ENCODE data around the gene SLC25A48. TPM values are rescaled to one million over a fixed set of nuclear protein-coding genes. Genes with fewer than 3 reads are reported as not detected.

Gene SLC25A48
- total RNA-seq, 2 experiments from 2014 or later: not detected

DNA sequence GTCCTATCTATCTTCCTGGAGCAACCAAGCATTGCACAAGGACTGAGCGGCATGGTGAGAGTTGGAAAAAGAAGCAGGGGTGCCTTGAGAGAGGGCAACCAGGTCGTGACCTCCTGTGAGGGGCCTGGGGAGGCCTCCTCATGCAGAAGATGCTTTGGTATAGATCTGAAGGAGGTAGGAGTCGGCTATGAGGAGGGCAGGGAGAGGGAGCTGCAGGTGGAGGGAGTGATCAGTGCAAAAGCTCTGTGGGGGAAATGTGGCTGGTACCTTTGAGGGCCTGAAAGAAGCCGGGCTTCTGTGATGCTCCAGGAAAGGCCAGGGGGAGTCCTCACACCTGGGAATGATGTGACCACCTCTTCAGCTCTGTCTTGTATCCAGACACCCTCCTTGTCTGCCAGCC is 3.6 kb upstream of the SLC25A48 start:
- ATAC-seq (ENCODE audit: poor library complexity) (no peak), DNase-seq (no peak)
- CTCF ChIA-PET: no interaction called here
- Mint-ChIP-seq H3K4me1 (ENCODE audit: low read depth) (no peaks in the 10 kb centered on the region), H3K36me3 (ENCODE audit: low read depth) (no peaks in the 10 kb centered on the region), H3K9me3 (no peaks in the 10 kb centered on the region), H3K27ac (no peak overlapping the region), H3K27me3 (peaks cover 45% of the 10 kb centered on the region), H3K4me3 (no peak overlapping the region)
- intact Hi-C loops (cut with DNase I, micrococcal nuclease): no loop called here
- Histone ChIP-seq H3K4me1 (ENCODE audit: insufficient read depth, low read length) (peaks cover 4% of the 10 kb centered on the region), H3K4me3 (ENCODE audit: low read length) (no peak overlapping the region), H3K27ac (ENCODE audit: low read depth in 1 of 2, low read length in 2 of 2) (no peak overlapping the region), H3K9me3 (ENCODE audit: control insufficient read depth in 1 of 2, insufficient read depth in 1 of 2, low read length in 2 of 2) (peaks cover 0 to 19% of the 10 kb centered on the region in 2 experiments), H3K27me3 (ENCODE audit: control insufficient read depth in 1 of 2, insufficient read depth in 2 of 2, low read length in 2 of 2) (peaks cover 21 to 31% of the 10 kb centered on the region in 2 experiments), H3K36me3 (ENCODE audit: insufficient read depth, low read length) (no peaks in the 10 kb centered on the region)
- TF ChIP-seq, protein P1, sequence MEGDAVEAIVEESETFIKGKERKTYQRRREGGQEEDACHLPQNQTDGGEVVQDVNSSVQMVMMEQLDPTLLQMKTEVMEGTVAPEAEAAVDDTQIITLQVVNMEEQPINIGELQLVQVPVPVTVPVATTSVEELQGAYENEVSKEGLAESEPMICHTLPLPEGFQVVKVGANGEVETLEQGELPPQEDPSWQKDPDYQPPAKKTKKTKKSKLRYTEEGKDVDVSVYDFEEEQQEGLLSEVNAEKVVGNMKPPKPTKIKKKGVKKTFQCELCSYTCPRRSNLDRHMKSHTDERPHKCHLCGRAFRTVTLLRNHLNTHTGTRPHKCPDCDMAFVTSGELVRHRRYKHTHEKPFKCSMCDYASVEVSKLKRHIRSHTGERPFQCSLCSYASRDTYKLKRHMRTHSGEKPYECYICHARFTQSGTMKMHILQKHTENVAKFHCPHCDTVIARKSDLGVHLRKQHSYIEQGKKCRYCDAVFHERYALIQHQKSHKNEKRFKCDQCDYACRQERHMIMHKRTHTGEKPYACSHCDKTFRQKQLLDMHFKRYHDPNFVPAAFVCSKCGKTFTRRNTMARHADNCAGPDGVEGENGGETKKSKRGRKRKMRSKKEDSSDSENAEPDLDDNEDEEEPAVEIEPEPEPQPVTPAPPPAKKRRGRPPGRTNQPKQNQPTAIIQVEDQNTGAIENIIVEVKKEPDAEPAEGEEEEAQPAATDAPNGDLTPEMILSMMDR (IDR thresholded peaks at IDR 0.05): no peak
- POLR2A ChIA-PET: no interaction called here

- H3K36me3 Mint-ChIP-seq (ENCODE audit: low read depth): no peaks in the 10 kb centered on the region
- no peak for ATAC-seq (ENCODE audit: poor library complexity)
- H3K4me1 Mint-ChIP-seq (ENCODE audit: low read depth): no peaks in the 10 kb centered on the region
- Histone ChIP-seq H3K27me3 (ENCODE audit: control insufficient read depth in 1 of 2, insufficient read depth in 2 of 2, low read length in 2 of 2) (peaks cover 21 to 33% of the 10 kb centered on the region in 2 experiments), H3K4me3 (ENCODE audit: low read length) (no peak overlapping the region), H3K27ac (ENCODE audit: low read depth in 1 of 2, low read length in 2 of 2) (no peak overlapping the region), H3K36me3 (ENCODE audit: insufficient read depth, low read length) (no peaks in the 10 kb centered on the region), H3K9me3 (ENCODE audit: control insufficient read depth in 1 of 2, insufficient read depth in 1 of 2, low read length in 2 of 2) (peaks cover 0 to 19% of the 10 kb centered on the region in 2 experiments), H3K4me1 (ENCODE audit: insufficient read depth, low read length) (peaks cover 4% of the 10 kb centered on the region)
- no peaks in the 10 kb centered on the region for H3K9me3 Mint-ChIP-seq
- H3K27me3 Mint-ChIP-seq: peaks cover 51% of the 10 kb centered on the region
- POLR2A ChIA-PET: no interaction called here
- no peak overlapping the region for H3K27ac Mint-ChIP-seq
- intact Hi-C loops (cut with DNase I, micrococcal nuclease): no loop called here
- DNase-seq: no peak
- TF ChIP-seq, protein P1 (IDR thresholded peaks at IDR 0.05): no peak
- CTCF ChIA-PET: no interaction called here
- no peak overlapping the region for H3K4me3 Mint-ChIP-seq
Measured at GRCh38 chr5:135831439-135831838, 3.0 kb upstream of the SLC25A48 start.

DNA sequence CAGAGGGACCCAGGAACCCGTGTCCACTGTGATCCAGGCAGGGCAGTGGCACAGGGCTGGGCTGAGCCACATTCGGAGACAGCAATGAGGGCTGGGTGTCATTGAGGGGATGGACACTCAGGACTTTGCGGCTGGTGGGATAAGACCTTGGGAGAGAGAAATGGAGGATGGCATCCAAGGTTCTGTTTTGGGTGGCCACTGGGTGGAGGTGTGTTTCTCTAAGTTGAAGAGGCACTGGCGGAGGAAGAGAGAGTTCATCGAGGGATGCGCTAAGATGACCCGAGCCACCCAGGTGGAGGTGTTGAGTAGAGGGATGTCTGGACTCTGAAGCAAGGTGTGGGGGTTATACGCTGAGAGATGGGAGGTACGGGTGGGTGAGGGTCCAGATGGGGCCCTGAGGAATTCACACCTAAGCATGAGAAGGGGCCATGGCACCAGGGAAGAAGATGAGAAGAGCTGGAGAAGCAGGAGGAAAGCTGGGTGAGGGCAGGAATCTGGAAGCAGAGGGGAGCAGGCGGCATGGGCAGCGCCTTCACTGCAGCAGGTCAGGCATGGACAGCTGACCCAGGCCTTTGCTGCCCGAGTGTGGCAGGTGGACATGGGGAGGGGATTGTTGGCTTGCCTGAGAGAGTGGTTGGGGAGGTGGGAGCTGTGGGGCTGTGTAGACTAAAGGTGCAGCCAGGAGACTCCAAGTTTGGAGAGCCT is 2.5 kb upstream of the SLC25A48 start:
- Histone ChIP-seq H3K9me3 (ENCODE audit: control insufficient read depth in 1 of 2, insufficient read depth in 1 of 2, low read length in 2 of 2) (peaks cover 0 to 19% of the 10 kb centered on the region in 2 experiments), H3K27ac (ENCODE audit: low read depth in 1 of 2, low read length in 2 of 2) (no peak overlapping the region), H3K4me3 (ENCODE audit: low read length) (no peak overlapping the region), H3K27me3 (ENCODE audit: control insufficient read depth in 1 of 2, insufficient read depth in 2 of 2, low read length in 2 of 2) (peaks cover 21 to 35% of the 10 kb centered on the region in 2 experiments), H3K36me3 (ENCODE audit: insufficient read depth, low read length) (no peaks in the 10 kb centered on the region), H3K4me1 (ENCODE audit: insufficient read depth, low read length) (peaks cover 4% of the 10 kb centered on the region)
- POLR2A ChIA-PET: no interaction called here
- intact Hi-C loops (cut with DNase I, micrococcal nuclease): no loop called here
- Mint-ChIP-seq H3K27me3 (peaks cover 54% of the 10 kb centered on the region), H3K4me1 (ENCODE audit: low read depth) (no peaks in the 10 kb centered on the region), H3K36me3 (ENCODE audit: low read depth) (no peaks in the 10 kb centered on the region), H3K4me3 (no peak overlapping the region), H3K27ac (no peak overlapping the region), H3K9me3 (no peaks in the 10 kb centered on the region)
- DNase-seq (no peak), ATAC-seq (ENCODE audit: poor library complexity) (no peak)
- CTCF ChIA-PET: no interaction called here
- TF ChIP-seq, protein P1 (IDR thresholded peaks at IDR 0.05): no peak
